GF-D8 (cell line): ENCODE measurements around the gene ACAT2.
"Not testable (repeated sequence)": the region's sequence is repeated elsewhere in the genome, so short reads cannot be mapped to it uniquely, and the experiment has no call there.

ENCODE experiments used
- DNase-seq: peaks from one replicate; lab custom pipeline; 2025; lab: John Stamatoyannopoulos, UW

The ACAT2 gene

GRCh38 chr6:159813781-159814180, 51.9 kb downstream of the ACAT2 start:
- no peak for DNase-seq

- no peak for DNase-seq
Measured at GRCh38 chr6:159815410-159815809, 53.6 kb downstream of the ACAT2 start.

GRCh38 chr6:159816775-159817174, 54.9 kb downstream of the ACAT2 start:
- not testable (repeated sequence) for DNase-seq

GRCh38 chr6:159817951-159818739, 56.3 kb downstream of the ACAT2 start:
- DNase-seq = no peak

- no peak for DNase-seq
Measured at GRCh38 chr6:159819098-159819497, 57.3 kb downstream of the ACAT2 start.

- DNase-seq = peak; percentile 43
Measured at GRCh38 chr6:159819932-159820640, 58.2 kb downstream of the ACAT2 start.

GRCh38 chr6:159821122-159821521, 59.3 kb downstream of the ACAT2 start:
- DNase-seq = no peak

GRCh38 chr6:159821726-159822125, 59.9 kb downstream of the ACAT2 start:
- DNase-seq = no peak

GRCh38 chr6:159823953-159824352, 62.1 kb downstream of the ACAT2 start:
- DNase-seq = no peak

GRCh38 chr6:159824690-159825089, 62.8 kb downstream of the ACAT2 start:
- not testable (repeated sequence) for DNase-seq

- no peak for DNase-seq
Measured at GRCh38 chr6:159826004-159826403, 64.2 kb downstream of the ACAT2 start.

GRCh38 chr6:159826968-159827647, 65.3 kb downstream of the ACAT2 start:
- no peak for DNase-seq

- DNase-seq = no peak
Measured at GRCh38 chr6:159828074-159828473, 66.2 kb downstream of the ACAT2 start.
